ENCODE measurements around the gene CACNA1D. TPM values are rescaled to one million over a fixed set of nuclear protein-coding genes. Genes with fewer than 3 reads are reported as not detected.

The CACNA1D gene
- total and polyA plus RNA-seq, 2 donors (not counting 3 experiments of a cell fraction or from before 2014, with no cell fraction given): 0.06 TPM; not detected in 1

DNA sequence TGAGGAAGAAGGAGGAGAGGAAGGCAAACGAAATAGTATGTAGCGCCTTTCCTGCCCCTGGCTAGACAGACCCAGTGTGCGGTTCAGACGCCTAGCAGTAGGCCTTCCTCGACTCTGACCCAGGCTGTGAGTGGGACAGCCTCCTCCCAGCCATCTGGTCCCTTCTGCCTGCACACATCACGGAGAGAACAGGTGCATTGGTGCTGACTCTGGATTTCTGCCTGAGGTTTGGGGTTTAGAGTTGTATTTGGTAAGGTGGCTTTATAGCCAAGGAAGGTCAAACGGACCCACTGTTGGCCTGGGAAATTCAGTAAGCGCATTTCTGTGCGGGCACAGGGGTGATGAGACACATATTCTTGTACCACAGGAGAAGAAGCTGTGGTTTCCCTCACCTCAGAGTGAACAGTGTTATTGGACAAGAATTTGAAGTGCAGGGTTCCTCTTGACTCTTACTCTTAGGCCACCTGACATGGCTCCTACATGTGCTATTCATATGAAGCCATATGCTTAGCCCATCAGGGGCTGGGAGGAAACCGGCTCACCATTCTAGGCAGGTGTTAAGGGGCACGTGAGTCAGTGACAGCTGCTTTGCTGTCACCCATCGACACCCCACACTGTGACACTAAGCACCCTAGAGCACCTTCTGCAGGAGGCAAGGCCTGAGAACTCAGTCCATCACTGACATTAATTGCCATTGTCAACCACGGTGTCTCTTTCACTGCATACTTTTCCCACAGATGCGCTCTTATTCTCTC is 208.5 kb downstream of the CACNA1D start:
- Histone ChIP-seq H3K9me1 (replicated peaks; ENCODE audit: control insufficient read depth, extremely low read depth, insufficient read depth, low read length) (no peaks in the 10 kb centered on the region), H3K9me3 (replicated peaks; ENCODE audit: control insufficient read depth, insufficient read depth, low read length) (no peaks in the 10 kb centered on the region), H3K27me3 (ENCODE audit: control insufficient read depth in 2 of 2, insufficient read depth in 2 of 2, low read length in 2 of 2) (peaks cover 0 to 4% of the 10 kb centered on the region in 2 experiments), H3K9ac (replicated peaks; ENCODE audit: extremely low read depth, insufficient read depth, low read length) (no peak overlapping the region), H3K4me3 (replicated peaks in 1 of 3; ENCODE audit: insufficient read depth in 1 of 3, low read depth in 1 of 3, low read length in 3 of 3) (no peak overlapping the region), H4K20me1 (replicated peaks; ENCODE audit: control insufficient read depth, extremely low read depth, insufficient read depth, low read length) (no peaks in the 10 kb centered on the region), H3K79me2 (ENCODE audit: control insufficient read depth, insufficient read depth, low read length) (no peaks in the 10 kb centered on the region), H3K4me1 (ENCODE audit: control insufficient read depth, extremely low read depth, insufficient read depth, low read length) (no peaks in the 10 kb centered on the region), H3K27ac (ENCODE audit: insufficient read depth, low read depth, low read length) (no peak overlapping the region), H3K36me3 (ENCODE audit: control insufficient read depth in 2 of 2, extremely low read depth in 1 of 2, insufficient read depth in 2 of 2, low read length in 2 of 2) (no peaks in the 10 kb centered on the region), H3K4me2 (ENCODE audit: insufficient read depth, low read length) (no peak overlapping the region), H2AFZ (ENCODE audit: low read depth, low read length) (no peak overlapping the region)
- intact Hi-C loops (cut with micrococcal nuclease): no loop called here
- TF ChIP-seq POLR2AphosphoS5 (IDR thresholded peaks at IDR 0.05; ENCODE audit: insufficient read depth, low read depth, low read length) (no peak), EZH2 (IDR thresholded peaks at IDR 0.05; ENCODE audit: borderline replicate concordance, low read depth, low read length, severe bottlenecking) (no peak), POLR2A (IDR thresholded peaks at IDR 0.05; ENCODE audit: low read depth, low read length) (no peak), FOS (IDR thresholded peaks at IDR 0.05; ENCODE audit: borderline replicate concordance, insufficient read depth, low read length) (no peak), GATA2 (IDR thresholded peaks at IDR 0.05; ENCODE audit: insufficient read depth, insufficient read length, low read depth, low read length) (no peak), MYC (IDR thresholded peaks at IDR 0.05; ENCODE audit: low read depth, low read length) (no peak), JUN (IDR thresholded peaks at IDR 0.05; ENCODE audit: borderline replicate concordance, insufficient read depth, insufficient read length, low read depth) (no peak)
- TF ChIP-seq, protein P1, sequence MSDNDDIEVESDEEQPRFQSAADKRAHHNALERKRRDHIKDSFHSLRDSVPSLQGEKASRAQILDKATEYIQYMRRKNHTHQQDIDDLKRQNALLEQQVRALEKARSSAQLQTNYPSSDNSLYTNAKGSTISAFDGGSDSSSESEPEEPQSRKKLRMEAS (IDR thresholded peaks at IDR 0.05; ENCODE audit: insufficient read depth, insufficient read length): no peak
- TF ChIP-seq, protein P2, sequence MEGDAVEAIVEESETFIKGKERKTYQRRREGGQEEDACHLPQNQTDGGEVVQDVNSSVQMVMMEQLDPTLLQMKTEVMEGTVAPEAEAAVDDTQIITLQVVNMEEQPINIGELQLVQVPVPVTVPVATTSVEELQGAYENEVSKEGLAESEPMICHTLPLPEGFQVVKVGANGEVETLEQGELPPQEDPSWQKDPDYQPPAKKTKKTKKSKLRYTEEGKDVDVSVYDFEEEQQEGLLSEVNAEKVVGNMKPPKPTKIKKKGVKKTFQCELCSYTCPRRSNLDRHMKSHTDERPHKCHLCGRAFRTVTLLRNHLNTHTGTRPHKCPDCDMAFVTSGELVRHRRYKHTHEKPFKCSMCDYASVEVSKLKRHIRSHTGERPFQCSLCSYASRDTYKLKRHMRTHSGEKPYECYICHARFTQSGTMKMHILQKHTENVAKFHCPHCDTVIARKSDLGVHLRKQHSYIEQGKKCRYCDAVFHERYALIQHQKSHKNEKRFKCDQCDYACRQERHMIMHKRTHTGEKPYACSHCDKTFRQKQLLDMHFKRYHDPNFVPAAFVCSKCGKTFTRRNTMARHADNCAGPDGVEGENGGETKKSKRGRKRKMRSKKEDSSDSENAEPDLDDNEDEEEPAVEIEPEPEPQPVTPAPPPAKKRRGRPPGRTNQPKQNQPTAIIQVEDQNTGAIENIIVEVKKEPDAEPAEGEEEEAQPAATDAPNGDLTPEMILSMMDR (IDR thresholded peaks at IDR 0.05; ENCODE audit: extremely low read depth in 1 of 2, insufficient read depth in 1 of 2, low read depth in 1 of 2, low read length in 2 of 2): no peak
- FAIRE-seq (no peak), DNase-seq (ENCODE audit: low read depth, low spot score) (no peak)
- ChIA-PET POLR2A (no interaction called here), CTCF (no interaction called here)
- BruUV-seq (replicated peaks): no TSS peak
- dilution Hi-C loops (cut with MboI; ENCODE audit: extremely low pct_ligation_motif_present, low sequenced_read_pairs): no loop called here
